ENCODE results near the gene PIP4K2A.

Gene PIP4K2A

GRCh38 chr10:22618078-22618785 lies 96.1 kb downstream of the PIP4K2A start:
- no peak for DNase-seq (ENCODE audit: low read depth)

GRCh38 chr10:22617516-22617915 lies 96.9 kb downstream of the PIP4K2A start:
- no peak for DNase-seq (ENCODE audit: low read depth)

GRCh38 chr10:22617051-22617450 lies 97.3 kb downstream of the PIP4K2A start:
- no peak for DNase-seq (ENCODE audit: low read depth)

- DNase-seq (ENCODE audit: low read depth): no peak
Observed at GRCh38 chr10:22615819-22616499, 98.4 kb downstream of the PIP4K2A start.

GRCh38 chr10:22615101-22615500 lies 99.3 kb downstream of the PIP4K2A start:
- no peak for DNase-seq (ENCODE audit: low read depth)

- DNase-seq (ENCODE audit: low read depth): no peak
Observed at GRCh38 chr10:22613011-22613410, 101.4 kb downstream of the PIP4K2A start.

- DNase-seq (ENCODE audit: low read depth): no peak
Observed at GRCh38 chr10:22612318-22612717, 102.1 kb downstream of the PIP4K2A start.

- no peak for DNase-seq (ENCODE audit: low read depth)
Observed at GRCh38 chr10:22611425-22612115, 102.8 kb downstream of the PIP4K2A start.

- no peak for DNase-seq (ENCODE audit: low read depth)
Observed at GRCh38 chr10:22610610-22611009, 103.8 kb downstream of the PIP4K2A start.

- no peak for DNase-seq (ENCODE audit: low read depth)
Observed at GRCh38 chr10:22609719-22610465, 104.5 kb downstream of the PIP4K2A start.

GRCh38 chr10:22609251-22609650 lies 105.1 kb downstream of the PIP4K2A start:
- DNase-seq (ENCODE audit: low read depth): no peak

GRCh38 chr10:22607261-22607660 lies 107.1 kb downstream of the PIP4K2A start:
- DNase-seq (ENCODE audit: low read depth): no peak

- DNase-seq (ENCODE audit: low read depth): no peak
Observed at GRCh38 chr10:22606164-22606614, 108.2 kb downstream of the PIP4K2A start.

GRCh38 chr10:22605168-22605567 lies 109.2 kb downstream of the PIP4K2A start:
- DNase-seq (ENCODE audit: low read depth): no peak

GRCh38 chr10:22604344-22605126 lies 109.8 kb downstream of the PIP4K2A start:
- DNase-seq (ENCODE audit: low read depth): no peak

- DNase-seq (ENCODE audit: low read depth): no peak
Observed at GRCh38 chr10:22603581-22603980, 110.8 kb downstream of the PIP4K2A start.

- DNase-seq (ENCODE audit: low read depth): no peak
Observed at GRCh38 chr10:22601618-22602017, 112.8 kb downstream of the PIP4K2A start.

- DNase-seq (ENCODE audit: low read depth): no peak
Observed at GRCh38 chr10:22599636-22600228, 114.6 kb downstream of the PIP4K2A start.

GRCh38 chr10:22599048-22599561 lies 115.3 kb downstream of the PIP4K2A start:
- DNase-seq (ENCODE audit: low read depth): no peak

- DNase-seq (ENCODE audit: low read depth): no peak
Observed at GRCh38 chr10:22598478-22598877, 115.9 kb downstream of the PIP4K2A start.

GRCh38 chr10:22597138-22597537 lies 117.2 kb downstream of the PIP4K2A start:
- DNase-seq (ENCODE audit: low read depth): no peak
